Stomach (tissue), 9 donors: ENCODE data around the gene NMRAL1. TPM values are rescaled to one million over a fixed set of nuclear protein-coding genes. Genes with fewer than 3 reads are reported as not detected.

Experiments used
- DNase-seq, 2 donors: peaks; one replicate each; pipeline versions ENCODE4 v3.0.0 to v3.0.0-alpha.2; 2013 to 2019
- H3K27ac ChIP-seq, 5 donors: fragments of 200-600 bp in 4 of 5; sonication (generic) in 4 of 5; one replicate each; pipeline ENCODE4 v1.5.1; 2013 to 2019; ENCODE audit warnings: mild to moderate bottlenecking in 1 of 5, moderate library complexity in 1 of 5
- H3K27me3 ChIP-seq, 3 donors: fragments of 200-600 bp; sonication (generic); one replicate each; pipeline ENCODE4 v1.5.1; 2017 to 2019; ENCODE audit warnings: mixed run types in 1 of 3
- H3K36me3 ChIP-seq, 4 donors: fragments of 200-600 bp; sonication (generic); 1 replicate in 3 of 4; 2 replicates in 1 of 4; pipeline ENCODE4 v1.5.1; 2016 to 2019
- H3K4me1 ChIP-seq, 4 donors: fragments of 200-600 bp; sonication (generic); one replicate each; pipeline ENCODE4 v1.5.1; 2016 to 2019
- H3K4me3 ChIP-seq, 4 donors: fragments of 200-600 bp; sonication (generic) in 3 of 4; one replicate each; pipeline ENCODE4 v1.5.1; 2016 to 2019; ENCODE audit warnings: mild to moderate bottlenecking in 1 of 4
- H3K9me3 ChIP-seq, 4 donors: fragments of 200-600 bp; sonication (generic); one replicate each; pipeline ENCODE4 v1.5.1; 2016 to 2019
- EP300 ChIP-seq: sonication (generic); formaldehyde crosslinking; IDR thresholded peaks from one replicate; pipeline ENCODE4 v1.6.1; 2017; ENCODE audit warnings: antibody characterized with exemption
- POLR2A ChIP-seq, 4 donors: fragments of 450-650 bp; IDR thresholded peaks; one replicate each; pipeline ENCODE4 v1.6.1; 2016; ENCODE audit warnings: antibody characterized with exemption in 4 of 4, control low read depth in 2 of 4, mild to moderate bottlenecking in 1 of 4, moderate library complexity in 1 of 4
- POLR2AphosphoS5 ChIP-seq, 3 donors: sonication (generic); formaldehyde crosslinking; IDR thresholded peaks; one replicate each; pipeline ENCODE4 v1.6.1; 2016; ENCODE audit warnings: antibody characterized with exemption in 3 of 3
- WGBS, 5 donors: extraction: QIAGEN DNeasy Blood & Tissue Kit in 3 of 5; methylation state at CpG; one replicate each; pipeline versions ENCODE4 v1.1.5 to v1.1.7; 2013 to 2018; 5-methylcytosine and 5-hydroxymethylcytosine counted together
- intact Hi-C: fragments of 100-400 bp; cut with DNase I; formaldehyde crosslinking; loops from one replicate; pipeline ENCODE4 v1.15.1; 2023; ENCODE audit warnings: low total_unique reads
- polyA plus RNA-seq, 3 donors: library from polyadenylated mRNA; stranded (reverse); fragments of 200-250 nt; gene quantifications; one replicate each; pipeline ENCODE4 v1.2.3, GENCODE V29; 2013
- total RNA-seq, 5 donors: library from RNA; depleted of rRNA; stranded (reverse); fragments of >200 nt; gene quantifications; one replicate each; pipeline versions ENCODE4 v1.1.0 to v1.2.3, GENCODE V29; 2014 to 2016
- TF ChIP-seq, protein P1 (sequence below), 7 experiments: fragments of 450-650 bp in 4 of 7; fragments of 200-600 bp in 3 of 7; sonication (generic) in 3 of 7; IDR thresholded peaks; one replicate each; pipeline ENCODE4 v1.5.1; 2016 to 2019; ENCODE audit warnings: antibody characterized with exemption in 7 of 7, control low read depth in 2 of 7, mild to moderate bottlenecking in 1 of 7
- donor health status: healthy with polysubstance abuse.
- donor health status: Bipolar disorder and iron deficiency.
- donor health status: healthy.

The NMRAL1 gene
- total and polyA plus RNA-seq, 8 donors = 22.8 to 126 (median 79.2) TPM

GRCh38 chr16:4468972-4469371, 5.5 kb downstream of the NMRAL1 start:
- Histone ChIP-seq H3K9me3 (no peaks in the 10 kb centered on the region), H3K27me3 (no peaks in the 10 kb centered on the region), H3K4me1 (peaks cover 6 to 13% (median 9%) of the 10 kb centered on the region in 4 donors), H3K36me3 (peaks cover 38 to 65% (median 61%) of the 10 kb centered on the region in 4 donors), H3K27ac (no peak overlapping the region), H3K4me3 (no peak overlapping the region)
- TF ChIP-seq POLR2AphosphoS5 (IDR thresholded peaks at IDR 0.05) (no peak), EP300 (no peak), POLR2A (IDR thresholded peaks at IDR 0.05) (no peak)
- TF ChIP-seq, protein P1, sequence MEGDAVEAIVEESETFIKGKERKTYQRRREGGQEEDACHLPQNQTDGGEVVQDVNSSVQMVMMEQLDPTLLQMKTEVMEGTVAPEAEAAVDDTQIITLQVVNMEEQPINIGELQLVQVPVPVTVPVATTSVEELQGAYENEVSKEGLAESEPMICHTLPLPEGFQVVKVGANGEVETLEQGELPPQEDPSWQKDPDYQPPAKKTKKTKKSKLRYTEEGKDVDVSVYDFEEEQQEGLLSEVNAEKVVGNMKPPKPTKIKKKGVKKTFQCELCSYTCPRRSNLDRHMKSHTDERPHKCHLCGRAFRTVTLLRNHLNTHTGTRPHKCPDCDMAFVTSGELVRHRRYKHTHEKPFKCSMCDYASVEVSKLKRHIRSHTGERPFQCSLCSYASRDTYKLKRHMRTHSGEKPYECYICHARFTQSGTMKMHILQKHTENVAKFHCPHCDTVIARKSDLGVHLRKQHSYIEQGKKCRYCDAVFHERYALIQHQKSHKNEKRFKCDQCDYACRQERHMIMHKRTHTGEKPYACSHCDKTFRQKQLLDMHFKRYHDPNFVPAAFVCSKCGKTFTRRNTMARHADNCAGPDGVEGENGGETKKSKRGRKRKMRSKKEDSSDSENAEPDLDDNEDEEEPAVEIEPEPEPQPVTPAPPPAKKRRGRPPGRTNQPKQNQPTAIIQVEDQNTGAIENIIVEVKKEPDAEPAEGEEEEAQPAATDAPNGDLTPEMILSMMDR (IDR thresholded peaks at IDR 0.05) = no peak
- no peak for DNase-seq
- 69 to 80% (median 75%) methylated on average over 10 of the region's 10 CpGs for WGBS, 5 donors
- intact Hi-C loops = no loop called here

DNA sequence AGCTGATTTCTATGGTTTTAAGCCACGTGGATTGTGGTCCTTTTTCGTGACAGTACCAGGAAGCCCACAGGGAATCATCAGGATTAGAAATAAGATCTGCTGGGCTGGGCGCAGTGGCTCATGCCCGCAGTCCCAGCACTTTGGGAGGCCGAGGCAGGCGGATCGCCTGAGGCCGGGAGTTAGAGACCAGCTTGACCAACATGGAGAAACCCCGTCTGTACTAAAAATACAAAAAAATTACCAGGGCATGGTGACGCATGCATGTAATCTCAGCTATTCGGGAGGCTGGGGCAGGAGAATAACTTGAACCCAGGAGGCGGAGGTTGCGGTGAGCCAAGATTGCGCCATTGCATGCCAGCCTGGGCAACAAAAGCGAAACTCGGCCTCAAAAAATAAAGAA, 6.5 kb downstream of the NMRAL1 start:
- Histone ChIP-seq H3K27me3 (no peaks in the 10 kb centered on the region), H3K4me3 (no peak overlapping the region), H3K9me3 (no peaks in the 10 kb centered on the region), H3K36me3 (peaks cover 39 to 75% (median 71%) of the 10 kb centered on the region in 4 donors), H3K4me1 (peaks cover 0 to 2% (median 0%) of the 10 kb centered on the region in 4 donors), H3K27ac (no peak overlapping the region)
- WGBS, 5 donors = 91 to 96% (median 95%) methylated on average over 16 of the region's 16 CpGs
- TF ChIP-seq, protein P1 (IDR thresholded peaks at IDR 0.05) = no peak
- TF ChIP-seq POLR2AphosphoS5 (IDR thresholded peaks at IDR 0.05) (no peak), POLR2A (IDR thresholded peaks at IDR 0.05) (no peak), EP300 (no peak)
- intact Hi-C loops = no loop called here
- no peak for DNase-seq

DNA sequence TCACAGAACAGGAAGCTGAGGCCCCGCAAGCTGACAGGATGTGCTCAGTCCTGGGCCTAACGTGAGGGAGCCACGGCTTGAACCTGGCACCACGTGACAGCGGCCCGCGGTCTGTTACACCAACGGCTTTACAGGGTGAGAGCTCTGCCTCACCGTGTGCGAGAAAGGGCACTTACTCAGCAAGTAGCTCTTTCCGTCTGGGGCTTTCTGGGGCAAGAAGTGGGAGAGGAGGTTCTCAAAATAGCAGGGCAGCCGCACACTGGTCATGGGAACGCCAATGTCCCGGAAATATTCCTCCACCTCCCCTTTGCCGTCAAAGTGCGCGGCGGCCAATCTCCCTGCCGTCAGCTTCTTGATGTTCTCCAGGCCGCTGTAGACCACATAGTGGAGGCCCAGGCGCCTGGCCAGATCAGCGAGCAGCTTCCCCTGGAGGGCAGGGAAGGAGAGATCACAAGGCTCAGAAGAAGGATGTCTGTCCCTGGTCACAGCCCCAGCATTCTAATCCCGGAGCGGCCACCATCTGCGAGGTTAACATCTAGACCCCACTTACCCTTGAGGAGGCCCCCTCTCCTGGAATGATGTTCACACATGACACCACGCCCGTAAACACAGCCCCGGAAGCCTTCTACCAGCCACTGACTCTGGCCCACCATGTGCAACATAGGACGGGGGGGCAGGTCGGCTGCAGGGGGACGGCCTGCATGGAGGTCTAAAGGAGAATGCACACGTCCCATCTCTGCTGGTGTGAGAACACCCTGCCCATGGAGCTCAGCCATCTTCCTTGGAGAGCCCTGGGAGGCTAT, 8.2 kb downstream of the NMRAL1 start:
- Histone ChIP-seq H3K36me3 (peaks cover 39 to 93% (median 87%) of the 10 kb centered on the region in 4 donors), H3K4me1 (no peaks in the 10 kb centered on the region), H3K27me3 (no peaks in the 10 kb centered on the region), H3K4me3 (no peak overlapping the region), H3K27ac (peak overlapping the region in 3 of 5 donors; percentile 33 to 61 (median 47)), H3K9me3 (no peaks in the 10 kb centered on the region)
- intact Hi-C loops = no loop called here
- DNase-seq = peak; percentile 41 to 60
- TF ChIP-seq POLR2A (IDR thresholded peaks at IDR 0.05) (no peak), POLR2AphosphoS5 (IDR thresholded peaks at IDR 0.05) (no peak), EP300 (no peak)
- TF ChIP-seq, protein P1 (IDR thresholded peaks at IDR 0.05) = no peak
- 75 to 90% (median 88%) methylated on average over 26 to 32 of the region's 32 CpGs for WGBS, 5 donors

GRCh38 chr16:4463522-4464163, 10.8 kb downstream of the NMRAL1 start:
- WGBS, 5 donors = 70 to 81% (median 75%) methylated on average over 20 to 22 of the region's 22 CpGs
- DNase-seq = no peak
- Histone ChIP-seq H3K27me3 (no peaks in the 10 kb centered on the region), H3K4me3 (no peak overlapping the region), H3K36me3 (peaks cover 31 to 94% (median 92%) of the 10 kb centered on the region in 4 donors), H3K27ac (no peak overlapping the region), H3K9me3 (no peaks in the 10 kb centered on the region), H3K4me1 (peaks cover 0 to 12% (median 0%) of the 10 kb centered on the region in 4 donors)
- TF ChIP-seq POLR2A (IDR thresholded peaks at IDR 0.05) (no peak), POLR2AphosphoS5 (IDR thresholded peaks at IDR 0.05) (no peak), EP300 (no peak)
- TF ChIP-seq, protein P1 (IDR thresholded peaks at IDR 0.05) = no peak
- intact Hi-C loops = no loop called here
